Fibroblast of lung (primary cell): Measurements from ENCODE around the gene FEZ2. TPM values are rescaled to one million over a fixed set of nuclear protein-coding genes. Genes with fewer than 3 reads are reported as not detected.
A peak's percentile ranks its signal among the peaks of the same experiment; 100 is the strongest.

Source experiments
- DNase-seq, 2 donors: peaks; one replicate each; pipeline versions ENCODE4 v3.0.0 to v3.0.0-alpha.2; 2010; ENCODE audit warnings: low read depth in 2 of 2
- H2AFZ ChIP-seq: 2 replicates; pipeline ENCODE4 v1.5.1; 2012; ENCODE audit warnings: low read length, control low read depth, inconsistent platforms
- H3K27ac ChIP-seq: 2 replicates; pipeline ENCODE4 v1.5.1; 2011; ENCODE audit warnings: low read length, control low read depth; ENCODE audit not compliant: insufficient read depth
- H3K27me3 ChIP-seq: 2 replicates; pipeline ENCODE4 v1.5.1; 2011; ENCODE audit warnings: mild to moderate bottlenecking, low read length; ENCODE audit not compliant: control insufficient read depth, insufficient read depth
- H3K36me3 ChIP-seq: 2 replicates; pipeline ENCODE4 v1.5.1; 2011; ENCODE audit warnings: low read length; ENCODE audit not compliant: control insufficient read depth, insufficient read depth
- H3K4me1 ChIP-seq: 2 replicates; pipeline ENCODE4 v1.5.1; 2011; ENCODE audit warnings: low read length; ENCODE audit not compliant: control insufficient read depth, insufficient read depth; ENCODE audit errors: extremely low read depth
- H3K4me2 ChIP-seq: 2 replicates; pipeline ENCODE4 v1.5.1; 2011; ENCODE audit warnings: low read length, control low read depth; ENCODE audit not compliant: insufficient read depth; ENCODE audit errors: extremely low read depth
- H3K4me3 ChIP-seq, 4 experiments: fragments of 200-600 bp in 1 of 4; sonication (generic) in 1 of 4; replicated peaks in 1 of 4; 2 replicates each; pipeline ENCODE4 v1.5.1; 2011 to 2016; ENCODE audit warnings: low read length in 4 of 4, low read depth in 3 of 4, mild to moderate bottlenecking in 3 of 4, control low read depth in 2 of 4, inconsistent platforms in 1 of 4, mixed read lengths in 1 of 4; ENCODE audit not compliant: insufficient read depth in 1 of 4; ENCODE audit errors: control extremely low read depth in 1 of 4
- H3K79me2 ChIP-seq: 2 replicates; pipeline ENCODE4 v1.5.1; 2012; ENCODE audit warnings: mild to moderate bottlenecking, low read length, inconsistent platforms; ENCODE audit not compliant: control insufficient read depth, insufficient read depth
- H3K9ac ChIP-seq: 2 replicates; pipeline ENCODE4 v1.5.1; 2011; ENCODE audit warnings: mild to moderate bottlenecking, low read length, control low read depth; ENCODE audit not compliant: insufficient read depth
- H3K9me3 ChIP-seq: 2 replicates; pipeline ENCODE4 v1.5.1; 2012; ENCODE audit warnings: low read depth, low read length; ENCODE audit not compliant: control insufficient read depth, insufficient read depth
- H4K20me1 ChIP-seq: 2 replicates; pipeline ENCODE4 v1.5.1; 2011; ENCODE audit warnings: low read length; ENCODE audit not compliant: control insufficient read depth, insufficient read depth; ENCODE audit errors: extremely low read depth
- CTCF ChIP-seq, 2 donors: IDR thresholded peaks in 1 of 2; conservative IDR thresholded peaks in 1 of 2; 1 replicate in 1 of 2; 2 replicates in 1 of 2; pipeline ENCODE4 v1.5.1; 2011 to 2012; ENCODE audit warnings: low read length in 2 of 2, control low read depth in 1 of 2, inconsistent platforms in 1 of 2, low read depth in 1 of 2, mild to moderate bottlenecking in 1 of 2
- EZH2 ChIP-seq: IDR thresholded peaks from 2 replicates; pipeline ENCODE4 v1.5.1; 2012; ENCODE audit warnings: low read length, control low read depth, mild to moderate bottlenecking; ENCODE audit errors: missing control alignments
- polyA plus RNA-seq, 2 donors: library from polyadenylated mRNA; depleted of rRNA in 1 of 2; stranded (reverse) in 1 of 2; unstranded in 1 of 2; fragments of >200 nt; gene quantifications; 2 replicates each; pipeline ENCODE4 v1.2.1, GENCODE V29; 2011 to 2012; ENCODE audit warnings: missing spikeins in 1 of 2
- total RNA-seq: library from RNA; depleted of rRNA; stranded (reverse); fragments of >200 nt; gene quantifications from 2 replicates; pipeline ENCODE4 v1.2.1, GENCODE V29; 2014

FEZ2 gene
- total and polyA plus RNA-seq, 2 donors (not counting 1 experiment from before 2014, with no cell fraction given), result 64.7 to 86.9 TPM

- H3K4me1 ChIP-seq, result no peaks in the 10 kb centered on the region
- H3K27ac ChIP-seq, result no peak overlapping the region
- H4K20me1 ChIP-seq, result no peaks in the 10 kb centered on the region
- no peaks in the 10 kb centered on the region for H3K27me3 ChIP-seq
- no peak overlapping the region for H3K9ac ChIP-seq
- TF ChIP-seq CTCF (conservative IDR thresholded peaks at IDR 0.05 in 1 of 2, IDR thresholded peaks at IDR 0.05 in 1 of 2; ENCODE audit: low read depth in 1 of 2, low read length in 2 of 2) (peak in 1 of 2 donors; percentile 9), EZH2 (no peak)
- H3K9me3 ChIP-seq, result no peaks in the 10 kb centered on the region
- H2AFZ ChIP-seq, result no peak overlapping the region
- H3K4me2 ChIP-seq, result no peak overlapping the region
- H3K4me3 ChIP-seq, result no peak overlapping the region
- peaks cover 22% of the 10 kb centered on the region for H3K36me3 ChIP-seq
- no peaks in the 10 kb centered on the region for H3K79me2 ChIP-seq
- DNase-seq, result peak in 1 of 2 donors; percentile 52
Measured at GRCh38 chr2:36545871-36546416, 52.0 kb downstream of the FEZ2 start.

DNA sequence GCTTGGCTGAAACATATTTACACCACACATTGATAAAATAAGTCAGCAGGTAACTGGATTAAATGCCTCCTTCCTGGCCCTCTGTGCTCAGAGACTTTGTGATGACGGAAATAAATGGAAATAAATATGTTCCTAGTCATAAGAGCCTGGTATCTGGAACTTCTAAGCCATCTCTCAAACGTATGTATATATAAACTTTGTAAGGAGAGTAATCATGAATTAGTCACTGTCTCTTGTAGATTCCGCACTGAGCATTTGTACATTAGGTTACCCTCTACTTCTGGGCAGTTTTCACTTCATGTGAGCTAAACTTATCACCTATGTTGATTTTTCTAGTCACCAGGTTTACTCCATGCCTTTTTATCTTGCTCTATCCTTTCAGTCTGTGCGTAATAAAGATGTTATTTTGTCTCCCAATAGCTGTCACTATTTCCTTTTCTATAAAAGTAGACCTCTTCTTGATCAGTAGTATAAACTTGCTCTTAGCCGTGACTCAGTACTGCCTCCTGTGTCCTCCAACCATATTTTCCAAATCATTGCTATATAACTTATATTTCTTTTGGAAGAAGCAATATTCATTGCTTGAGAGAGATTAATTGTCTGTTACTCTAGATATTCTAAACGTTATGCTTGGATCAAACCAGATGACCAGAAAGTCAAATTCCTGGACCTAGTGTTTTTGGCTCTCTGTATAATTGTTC lies 53.2 kb downstream of the FEZ2 start:
- no peak for TF ChIP-seq EZH2
- TF ChIP-seq CTCF (conservative IDR thresholded peaks at IDR 0.05 in 1 of 2, IDR thresholded peaks at IDR 0.05 in 1 of 2; ENCODE audit: low read depth in 1 of 2, low read length in 2 of 2), result peak; percentile 15 to 52

DNA sequence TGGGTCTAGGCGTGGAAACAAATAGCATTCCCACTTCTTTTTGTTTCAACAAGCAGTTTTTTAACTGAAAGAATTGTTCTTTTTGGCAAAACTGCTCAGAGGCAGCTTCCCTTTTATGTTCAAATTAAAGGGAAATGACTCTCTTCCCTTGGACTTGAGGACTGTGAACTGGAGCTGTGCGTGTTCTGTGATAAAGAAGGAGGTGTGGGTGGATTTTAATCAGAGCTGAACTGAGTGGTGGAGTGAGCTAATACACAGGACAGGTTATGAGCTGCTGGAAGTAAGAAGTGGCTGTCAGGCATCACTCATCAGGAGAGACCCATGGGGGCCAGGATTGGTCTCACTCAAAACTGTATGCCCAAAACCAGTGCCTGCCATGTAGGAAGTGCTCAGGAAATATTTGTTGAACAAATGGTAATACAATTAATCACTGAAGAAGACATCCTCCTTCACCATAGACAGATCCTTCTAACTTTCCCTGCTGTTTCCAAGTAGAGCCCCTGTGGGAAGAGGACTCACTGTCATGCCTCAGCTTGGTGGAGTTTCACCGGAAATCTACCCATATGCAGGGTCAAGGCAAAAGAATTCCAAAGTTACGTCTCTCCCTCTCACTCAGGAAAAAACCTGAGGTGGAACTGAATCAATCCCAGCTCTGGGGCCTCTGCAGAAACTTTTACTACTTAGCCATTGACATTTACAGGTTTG lies 55.9 kb downstream of the FEZ2 start:
- Histone ChIP-seq H3K9me3 (no peaks in the 10 kb centered on the region), H3K27me3 (no peaks in the 10 kb centered on the region), H3K4me3 (no peak overlapping the region), H3K9ac (no peak overlapping the region), H3K4me2 (no peak overlapping the region), H2AFZ (no peak overlapping the region), H3K79me2 (peaks cover 2% of the 10 kb centered on the region), H4K20me1 (no peaks in the 10 kb centered on the region), H3K36me3 (peaks cover 33% of the 10 kb centered on the region), H3K27ac (peak overlapping the region; percentile 7), H3K4me1 (peaks cover 10% of the 10 kb centered on the region)
- TF ChIP-seq CTCF (conservative IDR thresholded peaks at IDR 0.05 in 1 of 2, IDR thresholded peaks at IDR 0.05 in 1 of 2; ENCODE audit: low read depth in 1 of 2, low read length in 2 of 2), result no peak
- TF ChIP-seq EZH2, result no peak
- DNase-seq, result peak in 1 of 2 donors; percentile 32

More for the DNA sequence above, 53.2 kb downstream of the FEZ2 start:
- Histone ChIP-seq H2AFZ (no peak overlapping the region), H3K9ac (no peak overlapping the region), H3K4me1 (peaks cover 3% of the 10 kb centered on the region), H3K79me2 (no peaks in the 10 kb centered on the region), H3K4me2 (no peak overlapping the region), H4K20me1 (no peaks in the 10 kb centered on the region), H3K9me3 (no peaks in the 10 kb centered on the region), H3K4me3 (no peak overlapping the region), H3K36me3 (peaks cover 23% of the 10 kb centered on the region), H3K27ac (no peak overlapping the region), H3K27me3 (no peaks in the 10 kb centered on the region)
- DNase-seq, result peak in 1 of 2 donors; percentile 34
